HG03045 (cell line): ENCODE data around the gene PCK1.

Experiments used
- ATAC-seq: cut with Tn5 transposase; IDR thresholded peaks from one replicate; pipeline ENCODE4 v1.9.1; 2021; ENCODE audit warnings: mild to moderate bottlenecking, moderate library complexity; ENCODE audit not compliant: unreplicated experiment

PCK1 gene

DNA sequence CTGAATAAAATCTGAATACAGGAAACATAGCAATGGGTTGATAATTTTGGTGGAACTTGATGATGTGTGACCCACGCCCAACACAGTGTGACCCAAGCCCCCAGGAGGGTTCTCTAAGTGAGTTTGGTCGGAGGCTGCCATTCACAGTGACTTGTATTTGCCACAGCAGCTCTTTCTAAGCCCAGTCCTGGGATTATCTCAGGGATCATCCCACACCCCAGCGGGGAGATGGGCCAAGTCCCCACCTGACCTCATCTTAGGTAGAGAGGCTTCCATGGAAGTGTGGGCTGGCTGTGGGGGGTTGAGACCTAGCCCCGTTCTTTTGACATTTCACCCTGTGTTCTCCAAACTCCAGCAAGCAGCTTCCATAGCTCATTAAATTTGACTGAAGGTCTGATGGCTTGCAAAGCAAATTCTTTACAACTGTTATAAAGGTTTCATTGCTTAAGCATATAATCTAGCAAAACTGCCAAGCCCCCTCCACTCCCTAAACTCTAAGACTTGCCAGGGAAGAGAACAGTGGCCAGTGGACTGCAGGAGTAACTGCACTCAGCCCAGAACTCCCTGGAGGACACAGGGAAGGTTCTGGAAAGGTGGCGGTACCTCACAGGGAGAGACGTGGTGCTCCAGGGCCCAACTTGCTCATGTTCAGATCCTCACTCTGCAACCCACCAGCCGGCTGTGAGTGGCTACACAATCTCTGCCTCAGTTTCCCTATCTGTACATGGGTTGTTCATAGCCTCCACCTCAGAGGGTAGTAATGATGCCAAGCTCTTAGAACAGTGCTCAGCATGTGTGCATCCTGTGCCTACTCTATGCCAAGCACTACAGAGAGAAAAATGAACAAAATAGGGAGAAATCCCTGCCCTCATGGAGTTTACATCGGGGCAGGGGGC, 1.0 kb upstream of the PCK1 start:
- ATAC-seq: no peak

DNA sequence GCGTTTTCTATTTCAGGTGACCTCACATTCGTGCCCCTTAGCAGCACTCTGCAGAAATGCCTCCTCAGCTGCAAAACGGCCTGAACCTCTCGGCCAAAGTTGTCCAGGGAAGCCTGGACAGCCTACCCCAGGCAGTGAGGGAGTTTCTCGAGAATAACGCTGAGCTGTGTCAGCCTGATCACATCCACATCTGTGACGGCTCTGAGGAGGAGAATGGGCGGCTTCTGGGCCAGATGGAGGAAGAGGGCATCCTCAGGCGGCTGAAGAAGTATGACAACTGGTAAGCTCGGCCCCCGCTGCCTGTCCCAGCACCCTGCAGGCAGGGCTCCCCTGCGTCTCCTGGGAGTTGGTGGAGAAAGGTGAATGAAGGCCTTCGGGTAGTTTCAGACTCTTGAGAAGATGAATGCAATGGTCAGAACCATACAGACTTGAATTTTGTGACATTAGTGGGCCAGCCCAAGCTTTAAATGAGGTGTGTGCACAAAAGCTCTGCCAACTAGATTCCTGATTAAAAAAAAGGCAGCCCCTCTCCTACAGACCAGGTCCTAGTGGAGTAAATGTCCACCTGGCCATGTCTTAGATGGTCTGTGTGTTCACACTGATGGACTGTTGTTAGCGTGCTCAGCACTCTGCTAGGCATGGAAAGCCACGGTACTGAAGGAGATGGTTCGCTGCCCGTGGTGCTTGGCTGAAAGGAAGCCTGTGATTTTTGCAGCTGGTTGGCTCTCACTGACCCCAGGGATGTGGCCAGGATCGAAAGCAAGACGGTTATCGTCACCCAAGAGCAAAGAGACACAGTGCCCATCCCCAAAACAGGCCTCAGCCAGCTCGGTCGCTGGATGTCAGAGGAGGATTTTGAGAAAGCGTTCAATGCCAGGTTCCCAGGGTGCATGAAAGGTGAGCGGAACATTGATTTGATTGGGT, 708 bp downstream of the PCK1 start:
- no peak for ATAC-seq

DNA sequence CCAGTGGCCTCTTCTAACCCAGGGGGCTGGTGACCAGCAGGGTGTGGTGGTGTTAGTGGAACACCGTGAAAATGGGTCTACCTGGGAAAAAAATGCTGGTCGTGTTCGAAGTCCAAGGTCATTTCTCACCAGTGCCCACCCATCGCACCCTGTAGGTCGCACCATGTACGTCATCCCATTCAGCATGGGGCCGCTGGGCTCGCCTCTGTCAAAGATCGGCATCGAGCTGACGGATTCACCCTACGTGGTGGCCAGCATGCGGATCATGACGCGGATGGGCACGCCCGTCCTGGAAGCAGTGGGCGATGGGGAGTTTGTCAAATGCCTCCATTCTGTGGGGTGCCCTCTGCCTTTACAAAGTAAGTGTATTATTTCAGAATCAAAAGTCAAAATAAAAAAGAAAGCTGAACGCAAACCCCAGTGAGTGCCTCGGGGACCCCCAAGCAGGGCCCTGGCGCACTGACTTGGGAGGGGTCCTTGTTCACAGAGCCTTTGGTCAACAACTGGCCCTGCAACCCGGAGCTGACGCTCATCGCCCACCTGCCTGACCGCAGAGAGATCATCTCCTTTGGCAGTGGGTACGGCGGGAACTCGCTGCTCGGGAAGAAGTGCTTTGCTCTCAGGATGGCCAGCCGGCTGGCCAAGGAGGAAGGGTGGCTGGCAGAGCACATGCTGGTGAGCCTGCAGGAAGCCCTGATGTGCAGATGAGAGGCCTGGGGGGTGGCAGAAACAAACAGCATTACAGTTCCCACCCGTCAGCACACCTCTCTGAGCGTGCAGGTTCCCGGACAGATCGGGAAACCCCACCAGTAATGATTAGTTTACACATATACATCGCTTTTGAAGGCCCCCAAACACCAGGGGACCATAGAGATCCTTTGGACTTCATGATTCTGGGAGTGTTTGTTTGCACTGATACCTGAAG, 1.9 kb downstream of the PCK1 start:
- no peak for ATAC-seq

DNA sequence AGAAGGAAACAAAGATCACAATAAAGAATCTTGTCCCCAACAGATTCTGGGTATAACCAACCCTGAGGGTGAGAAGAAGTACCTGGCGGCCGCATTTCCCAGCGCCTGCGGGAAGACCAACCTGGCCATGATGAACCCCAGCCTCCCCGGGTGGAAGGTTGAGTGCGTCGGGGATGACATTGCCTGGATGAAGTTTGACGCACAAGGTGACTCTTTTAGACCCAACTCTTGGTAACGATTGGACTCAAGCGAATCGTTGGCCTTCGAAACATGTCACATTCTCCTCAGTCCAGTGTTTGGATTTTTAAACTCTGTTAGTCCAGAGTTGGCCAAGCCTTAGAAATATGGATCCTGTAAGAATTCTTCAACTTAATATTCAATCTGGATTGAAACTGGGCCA, 2.6 kb downstream of the PCK1 start:
- no peak for ATAC-seq

DNA sequence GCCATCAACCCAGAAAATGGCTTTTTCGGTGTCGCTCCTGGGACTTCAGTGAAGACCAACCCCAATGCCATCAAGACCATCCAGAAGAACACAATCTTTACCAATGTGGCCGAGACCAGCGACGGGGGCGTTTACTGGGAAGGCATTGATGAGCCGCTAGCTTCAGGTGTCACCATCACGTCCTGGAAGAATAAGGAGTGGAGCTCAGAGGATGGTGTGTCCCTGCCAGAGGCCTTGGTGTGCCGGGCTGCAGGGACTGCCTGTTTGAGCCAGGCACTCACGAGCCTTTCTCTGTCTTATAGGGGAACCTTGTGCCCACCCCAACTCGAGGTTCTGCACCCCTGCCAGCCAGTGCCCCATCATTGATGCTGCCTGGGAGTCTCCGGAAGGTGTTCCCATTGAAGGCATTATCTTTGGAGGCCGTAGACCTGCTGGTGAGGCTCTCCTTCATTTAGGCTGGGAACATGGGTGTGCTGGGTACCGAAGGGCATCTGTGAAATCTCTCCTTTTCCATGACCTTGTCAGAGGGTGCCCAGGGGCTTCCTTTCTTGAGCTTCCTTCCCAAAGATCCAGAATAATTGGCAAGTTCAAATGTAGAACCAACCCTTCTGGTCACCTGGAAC, 3.4 kb downstream of the PCK1 start:
- ATAC-seq: no peak

DNA sequence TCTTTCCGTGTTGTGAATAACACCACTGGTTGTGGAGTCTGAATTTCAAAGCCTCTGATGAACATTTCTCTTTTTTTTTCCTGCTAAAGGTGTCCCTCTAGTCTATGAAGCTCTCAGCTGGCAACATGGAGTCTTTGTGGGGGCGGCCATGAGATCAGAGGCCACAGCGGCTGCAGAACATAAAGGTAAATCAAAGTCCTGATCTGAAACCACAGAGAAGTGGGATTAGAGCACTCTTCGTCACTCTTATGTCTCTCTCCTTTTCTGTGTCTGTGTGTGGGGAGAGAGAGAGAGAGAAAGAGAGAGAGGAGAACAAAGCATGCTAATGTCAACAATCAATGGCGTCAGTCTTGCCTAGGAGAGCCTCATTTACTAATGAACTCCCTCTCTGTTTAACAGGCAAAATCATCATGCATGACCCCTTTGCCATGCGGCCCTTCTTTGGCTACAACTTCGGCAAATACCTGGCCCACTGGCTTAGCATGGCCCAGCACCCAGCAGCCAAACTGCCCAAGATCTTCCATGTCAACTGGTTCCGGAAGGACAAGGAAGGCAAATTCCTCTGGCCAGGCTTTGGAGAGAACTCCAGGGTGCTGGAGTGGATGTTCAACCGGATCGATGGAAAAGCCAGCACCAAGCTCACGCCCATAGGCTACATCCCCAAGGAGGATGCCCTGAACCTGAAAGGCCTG, 4.2 kb downstream of the PCK1 start:
- no peak for ATAC-seq

DNA sequence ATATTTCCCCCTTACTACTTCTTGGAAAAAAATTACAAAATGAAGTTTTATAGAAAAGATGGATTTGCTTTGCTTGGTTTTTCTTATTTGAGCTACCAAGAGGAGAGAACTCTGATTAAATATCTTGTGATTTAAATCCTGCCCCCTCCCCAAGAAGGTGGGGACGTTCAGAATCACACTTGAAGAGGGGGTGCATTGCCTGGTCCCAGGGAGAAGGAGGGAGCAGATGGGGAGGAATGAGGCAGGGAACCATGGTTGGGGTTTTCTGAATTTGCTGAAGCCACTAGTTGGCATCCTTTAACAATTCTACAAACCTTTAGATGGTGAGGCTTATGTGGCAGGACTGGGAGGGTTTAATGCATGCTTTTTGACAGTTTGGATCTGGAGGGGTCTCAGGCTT, 5.5 kb downstream of the PCK1 start:
- ATAC-seq: no peak

DNA sequence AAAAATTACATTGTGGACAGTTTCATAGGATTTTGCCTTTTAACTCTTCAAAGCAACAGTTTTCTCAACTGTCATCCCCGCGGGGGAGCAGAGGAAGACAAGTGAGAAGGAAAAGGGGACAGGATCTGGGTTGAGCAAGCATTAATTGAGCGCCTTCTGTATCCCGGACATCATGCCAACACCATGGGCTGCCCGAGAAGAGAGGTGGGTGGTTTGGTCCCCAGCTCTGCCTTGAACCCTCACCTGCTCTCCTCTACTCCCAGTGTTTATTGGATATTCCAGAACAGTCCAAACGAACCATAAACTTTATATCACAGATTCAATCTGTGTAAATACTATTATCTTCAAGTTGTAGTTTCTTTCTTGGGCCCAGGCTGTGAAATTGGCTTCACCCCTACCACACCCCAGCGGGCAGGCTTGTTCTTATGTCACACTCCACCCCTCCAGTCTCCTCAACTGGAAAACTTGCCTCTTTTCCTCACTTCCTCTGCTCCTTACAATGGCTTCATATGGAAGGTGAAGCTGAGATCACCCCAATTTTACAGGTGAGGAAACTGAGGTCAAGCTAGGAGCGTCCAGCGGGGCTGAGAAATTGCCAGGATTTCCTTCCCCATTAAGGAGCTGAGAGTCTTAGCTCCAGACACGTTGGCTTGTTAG, 6.0 kb downstream of the PCK1 start:
- no peak for ATAC-seq

DNA sequence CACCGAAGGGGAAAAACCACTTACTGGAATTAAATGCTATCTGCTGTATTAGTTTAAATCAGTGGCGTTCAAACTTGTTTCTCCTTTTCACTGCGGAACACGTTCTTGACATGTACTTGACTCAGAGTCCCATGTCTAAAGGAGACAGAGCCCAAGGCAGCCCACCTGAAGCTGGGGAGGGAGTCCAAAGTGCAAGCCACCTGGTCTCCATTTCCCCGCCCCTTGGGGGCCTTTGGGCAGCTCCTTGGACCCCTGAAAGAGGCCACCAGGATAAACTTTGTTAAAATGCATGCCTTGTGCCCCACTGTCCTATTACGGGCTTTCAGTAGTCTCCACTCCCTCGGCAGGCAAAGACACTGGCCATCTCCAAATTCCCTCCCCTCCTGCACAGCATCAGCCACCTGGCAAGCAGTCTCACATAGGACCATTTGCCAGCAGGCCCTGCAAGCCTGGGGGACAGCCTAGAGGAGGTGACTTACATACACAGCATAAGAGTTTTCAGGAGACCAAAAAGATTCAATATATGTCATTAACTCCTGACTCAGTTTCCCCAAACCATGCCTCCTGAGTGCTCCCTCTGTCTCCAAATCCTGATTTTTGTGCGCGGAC, 6.7 kb downstream of the PCK1 start:
- no peak for ATAC-seq

DNA sequence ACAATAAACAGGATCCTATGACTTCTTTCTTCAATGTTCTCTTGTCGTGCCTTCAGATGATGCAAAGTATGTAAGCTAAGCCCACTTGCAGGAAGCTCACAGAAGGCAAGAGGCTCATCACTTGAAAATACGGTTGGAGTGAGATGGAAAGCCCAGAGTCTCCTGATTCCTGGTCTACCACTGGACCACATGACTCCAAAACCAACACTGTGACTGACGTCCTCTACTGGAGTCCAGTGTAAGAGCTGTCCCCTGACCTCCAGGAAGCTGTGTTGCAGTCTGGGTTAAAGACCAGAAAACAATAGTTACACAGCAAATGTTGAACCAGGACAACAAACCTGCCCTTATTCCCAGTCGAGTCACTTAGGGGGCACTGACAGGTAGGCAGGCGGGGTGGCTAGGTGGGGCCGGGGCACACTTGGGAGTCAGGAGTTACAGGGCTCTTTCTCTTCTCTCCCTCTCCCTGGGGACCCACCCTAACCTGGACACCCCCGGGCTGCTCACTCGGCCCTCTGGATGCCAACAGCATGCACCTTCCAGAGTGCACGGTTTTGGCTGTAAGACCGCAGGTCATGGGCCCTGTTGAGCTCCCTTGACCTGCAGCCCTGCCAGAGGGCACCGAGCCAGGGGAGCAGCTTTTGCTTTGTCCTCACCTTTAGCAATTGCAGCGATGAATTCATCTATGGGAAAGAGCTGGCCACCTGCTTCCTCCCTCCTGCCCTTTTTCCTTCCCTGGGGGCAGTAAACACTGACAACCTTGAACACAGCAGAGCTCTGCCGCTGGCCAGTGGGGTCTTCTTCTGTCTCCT, 7.4 kb downstream of the PCK1 start:
- ATAC-seq: no peak

DNA sequence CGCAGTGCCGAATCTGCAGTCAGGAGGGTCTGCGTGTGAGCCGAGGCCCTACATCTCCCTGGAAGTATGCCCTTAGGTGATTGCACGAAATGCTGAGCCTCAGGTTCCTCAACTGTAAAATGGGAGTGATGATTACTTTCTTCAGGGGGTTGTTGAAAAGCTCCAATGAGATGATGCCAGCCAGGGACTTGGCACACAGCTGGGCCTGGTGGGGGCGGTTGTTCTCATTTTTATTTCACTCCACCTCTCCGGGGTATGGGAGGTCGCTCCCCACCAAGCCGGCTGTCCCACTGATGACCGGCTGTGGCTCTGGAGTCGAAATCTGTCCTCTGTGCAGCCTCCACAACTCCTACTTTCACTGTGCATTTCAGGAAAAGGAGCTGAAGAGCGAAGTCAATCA, 8.1 kb downstream of the PCK1 start:
- ATAC-seq: no peak

DNA sequence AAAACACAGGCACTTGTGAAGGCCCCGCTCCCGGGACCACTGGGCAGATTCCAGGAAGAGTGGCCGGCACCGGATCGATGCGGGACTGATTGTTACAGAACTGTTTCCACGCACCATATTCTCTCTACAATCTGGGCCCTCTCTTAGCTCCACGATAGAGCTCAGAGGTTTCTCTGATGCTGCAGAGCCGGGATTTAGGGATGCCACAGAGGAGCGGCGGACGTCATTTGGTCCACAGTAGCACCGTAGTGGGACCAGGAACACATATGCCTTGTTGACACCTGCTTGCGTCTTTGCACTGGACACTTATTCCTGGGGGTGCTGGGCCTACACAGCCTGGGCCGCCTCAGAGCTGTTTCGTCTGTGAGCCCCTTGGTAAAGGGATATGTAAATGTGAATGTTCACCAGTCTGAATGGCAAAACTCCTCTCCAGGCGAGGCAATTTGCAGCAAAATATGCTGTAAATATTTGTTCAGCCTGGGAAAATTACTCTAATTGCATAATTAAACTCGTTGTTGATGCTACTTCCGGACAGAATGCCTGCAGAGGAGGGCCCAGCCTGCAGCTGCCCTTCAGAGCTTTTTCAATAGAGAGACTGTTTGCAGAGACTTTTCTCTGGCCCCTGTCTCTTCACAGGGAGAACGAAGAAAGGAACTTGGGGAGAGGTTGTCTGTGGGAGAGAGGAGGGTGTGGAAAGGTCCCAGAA, 9.4 kb downstream of the PCK1 start:
- ATAC-seq: no peak

DNA sequence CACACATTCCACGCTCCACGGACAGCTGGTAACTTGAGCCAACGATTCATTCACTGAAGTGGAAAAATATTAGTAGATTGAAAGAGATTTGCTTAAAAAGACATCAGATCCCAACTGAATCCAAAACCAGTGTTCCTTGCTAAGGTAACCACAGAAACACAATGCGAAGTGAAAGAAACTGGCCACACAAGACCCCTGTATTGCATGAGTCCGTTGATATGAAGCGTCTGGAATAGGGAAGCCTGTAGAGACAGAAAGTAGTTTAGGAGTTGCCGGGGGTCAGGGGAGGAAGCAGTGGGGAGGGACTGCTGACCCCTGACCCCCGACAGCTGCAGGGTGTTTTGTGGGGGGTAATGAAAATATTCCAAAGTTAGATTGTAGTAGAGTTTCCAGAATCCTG, 10.0 kb downstream of the PCK1 start:
- ATAC-seq: no peak

DNA sequence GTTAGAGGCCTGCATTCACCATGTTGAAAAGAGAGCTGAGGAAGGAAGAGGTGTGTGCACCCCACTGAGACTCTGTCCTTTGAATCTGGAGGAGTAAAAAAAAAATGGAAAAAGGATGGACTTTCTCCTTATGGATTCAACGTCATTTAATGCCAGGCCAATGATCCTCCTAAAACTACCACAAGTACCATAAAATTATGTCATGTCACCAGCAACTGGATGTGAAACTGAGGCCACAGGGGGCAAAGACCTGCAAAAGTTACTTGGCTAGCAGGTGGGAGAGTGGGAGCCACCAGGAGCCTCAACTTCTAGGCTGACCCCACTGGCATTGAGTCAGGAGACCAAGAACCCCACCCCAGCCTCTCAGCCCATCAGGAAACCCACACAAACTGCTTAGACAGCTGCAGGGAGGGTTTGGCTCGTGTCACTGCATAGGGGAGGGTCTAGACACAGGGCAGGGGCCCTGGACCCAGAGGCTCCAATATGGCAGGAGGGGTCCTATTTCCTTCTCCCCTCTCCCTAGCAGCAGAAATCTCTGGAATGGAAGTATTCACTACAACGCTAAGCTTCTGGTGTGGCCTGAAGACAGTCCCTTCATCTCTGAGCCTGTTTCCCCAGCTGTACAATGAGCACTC, 11.0 kb downstream of the PCK1 start:
- ATAC-seq: no peak

DNA sequence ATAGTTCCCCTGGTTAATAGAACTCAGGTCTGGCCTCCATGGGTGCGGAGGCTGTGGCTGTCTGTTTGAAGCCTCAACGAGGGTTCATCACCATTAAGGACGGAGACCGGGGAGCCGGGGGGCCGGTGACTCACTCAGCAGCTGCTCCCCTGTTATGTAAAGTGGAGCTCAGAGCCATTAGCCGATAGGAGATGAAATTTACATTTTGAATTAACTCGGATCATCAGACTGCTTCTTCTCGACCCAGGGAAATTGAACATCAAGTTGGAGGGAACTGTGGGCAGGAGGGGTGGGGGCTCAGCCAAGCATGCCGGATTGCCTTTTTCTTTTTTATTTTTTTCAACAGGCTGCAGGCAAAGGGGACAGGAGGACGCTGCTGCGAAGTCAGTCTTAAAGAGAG, 12.3 kb downstream of the PCK1 start:
- no peak for ATAC-seq

DNA sequence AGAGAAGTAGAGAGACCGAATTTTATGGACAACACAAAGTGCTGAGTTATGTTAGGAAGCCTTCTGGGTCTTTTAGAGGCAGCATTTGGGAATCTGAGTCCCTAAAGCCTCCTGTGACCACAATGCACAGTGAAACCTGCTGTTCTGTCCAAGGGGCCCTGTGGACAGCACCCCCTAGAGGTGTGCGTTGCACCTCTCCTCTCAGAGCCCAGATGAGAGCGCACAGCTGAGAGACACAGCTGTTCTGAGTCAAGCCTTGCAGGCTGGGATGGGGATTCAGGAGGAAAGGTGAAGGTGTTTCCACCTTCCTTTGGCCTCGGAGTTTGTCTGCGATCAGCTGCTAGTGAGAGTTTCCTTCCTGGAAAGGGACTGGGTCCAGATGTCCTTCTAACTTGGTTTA, 13.0 kb downstream of the PCK1 start:
- ATAC-seq: no peak

DNA sequence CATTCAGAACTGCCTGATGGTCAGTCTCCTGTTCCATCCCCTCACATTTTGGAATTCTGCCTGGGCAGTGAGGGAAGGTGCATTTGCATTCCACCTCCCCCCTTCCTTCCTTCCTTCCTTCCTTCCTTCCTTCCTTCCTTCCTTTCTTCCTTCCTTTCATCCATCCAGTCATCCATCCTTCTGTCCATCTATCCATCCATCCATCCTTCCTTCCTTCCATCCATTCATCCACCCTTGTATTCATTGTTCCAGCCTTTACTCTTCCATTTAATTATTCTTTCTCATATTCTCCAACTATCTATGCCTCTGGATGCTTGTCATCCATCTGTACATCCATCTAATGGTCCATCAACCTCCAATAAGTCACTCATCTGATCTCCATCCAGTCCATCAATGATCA, 14.0 kb downstream of the PCK1 start:
- no peak for ATAC-seq
